ENCODE results near the gene NOP16. TPM values are rescaled to one million over a fixed set of nuclear protein-coding genes. Genes with fewer than 3 reads are reported as not detected.
A peak's percentile ranks its signal among the peaks of the same experiment; 100 is the strongest.

Gene NOP16
- total RNA-seq, 6 donors from 2014 or later: 3.1 to 25.4 (median 12.1) TPM

DNA sequence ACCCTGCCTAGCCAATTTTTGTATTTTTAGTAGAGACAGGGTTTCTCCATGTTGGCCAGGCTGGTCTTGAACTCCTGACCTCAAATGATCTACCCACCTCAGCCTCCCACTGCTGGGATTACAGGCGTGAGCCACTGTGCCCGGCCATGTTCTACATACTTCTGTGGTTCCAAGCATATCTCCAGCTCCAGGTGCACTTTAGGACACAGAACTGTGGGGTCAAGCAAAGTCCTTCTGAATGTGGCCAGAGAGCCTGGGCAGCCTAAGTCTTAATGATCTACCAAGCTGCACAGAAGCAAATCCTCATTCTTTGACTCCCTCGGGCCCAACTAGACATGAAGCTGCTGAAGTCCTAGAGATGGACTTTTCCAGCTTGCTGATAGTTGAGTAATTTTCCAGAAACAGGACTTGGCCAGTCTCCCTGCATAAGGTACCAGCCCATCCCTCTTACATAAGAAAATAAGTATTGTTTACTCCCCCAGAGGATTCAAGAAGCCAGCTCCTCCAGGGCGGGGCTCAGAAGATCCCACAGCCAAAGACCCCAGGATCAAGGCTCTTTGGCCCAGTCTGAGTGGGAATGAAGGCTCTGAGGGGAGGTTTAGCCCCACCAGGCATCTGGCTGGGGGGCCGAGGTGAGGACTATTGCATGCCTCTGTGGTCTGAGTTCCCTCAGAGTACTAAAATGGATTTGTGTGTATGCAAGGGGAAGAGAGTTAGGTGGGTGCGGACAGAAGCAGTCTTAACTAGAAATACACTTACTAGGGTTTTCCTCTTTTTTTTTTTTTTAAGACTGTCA is 19.3 kb upstream of the NOP16 start:
- H3K4me1 ChIP-seq: peaks cover 9 to 17% (median 13%) of the 10 kb centered on the region in 4 donors
- DNase-seq: no peak
- H3K4me3 ChIP-seq: no peak overlapping the region
- TF ChIP-seq POLR2A (IDR thresholded peaks at IDR 0.05) (no peak), EP300 (IDR thresholded peaks at IDR 0.05) (no peak), POLR2AphosphoS5 (IDR thresholded peaks at IDR 0.05) (no peak), CTCF (IDR thresholded peaks at IDR 0.05) (no peak)
- H3K36me3 ChIP-seq: peaks cover 2 to 54% (median 36%) of the 10 kb centered on the region in 4 donors
- no peaks in the 10 kb centered on the region for H3K9me3 ChIP-seq
- no peak overlapping the region for H3K27ac ChIP-seq
- peak in 1 of 2 donors; percentile 75 for ATAC-seq (ENCODE audit: low FRiP score in 2 of 2)
- H3K27me3 ChIP-seq: no peaks in the 10 kb centered on the region
- WGBS, 2 donors: 88 to 93% methylated on average over 6 of the region's 6 CpGs

DNA sequence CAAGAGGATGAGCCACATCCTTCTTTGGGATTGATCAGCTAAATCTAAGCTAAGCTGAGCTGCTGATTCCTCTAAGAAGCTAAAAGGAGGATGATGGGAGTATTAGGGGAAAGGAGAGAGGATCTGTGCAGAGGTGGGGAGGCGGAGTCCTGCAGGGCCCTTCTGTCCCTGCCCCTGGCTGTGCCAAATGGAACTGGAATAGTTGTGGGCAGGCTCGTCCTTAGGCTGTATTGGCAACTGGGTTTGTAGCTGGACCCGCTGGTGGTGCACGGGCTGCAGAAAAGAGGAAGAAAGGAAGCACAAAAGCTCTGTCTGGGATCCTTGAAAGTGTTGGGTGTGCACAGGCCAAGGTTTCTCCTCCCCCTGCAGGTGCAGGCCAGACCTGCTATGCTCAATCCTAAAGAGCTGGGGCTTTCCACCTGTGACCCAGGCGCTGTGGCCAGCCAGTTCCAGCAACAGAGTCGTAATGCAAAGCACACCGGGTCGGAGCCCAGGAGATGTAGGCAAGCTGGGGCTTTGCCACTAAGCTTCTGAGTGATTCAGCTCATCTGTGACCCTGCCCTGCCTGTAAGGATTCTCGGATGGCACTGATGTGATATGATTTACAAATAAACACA is 18.1 kb upstream of the NOP16 start:
- ATAC-seq (ENCODE audit: low FRiP score in 2 of 2): no peak
- no peak overlapping the region for H3K4me3 ChIP-seq
- DNase-seq: no peak
- no peaks in the 10 kb centered on the region for H3K9me3 ChIP-seq
- peaks cover 0 to 10% (median 4%) of the 10 kb centered on the region in 4 donors for H3K4me1 ChIP-seq
- WGBS, 2 donors: 89 to 96% methylated on average over 5 to 9 of the region's 9 CpGs
- no peak overlapping the region for H3K27ac ChIP-seq
- peaks cover 2 to 54% (median 36%) of the 10 kb centered on the region in 4 donors for H3K36me3 ChIP-seq
- no peaks in the 10 kb centered on the region for H3K27me3 ChIP-seq
- TF ChIP-seq EP300 (IDR thresholded peaks at IDR 0.05): no peak
- TF ChIP-seq CTCF (IDR thresholded peaks at IDR 0.05): no peak
- TF ChIP-seq POLR2A (IDR thresholded peaks at IDR 0.05): no peak
- no peak for TF ChIP-seq POLR2AphosphoS5 (IDR thresholded peaks at IDR 0.05)

GRCh38 chr5:176405656-176406435 is 17.4 kb upstream of the NOP16 start:
- Histone ChIP-seq H3K27me3 (no peaks in the 10 kb centered on the region), H3K27ac (no peak overlapping the region), H3K9me3 (no peaks in the 10 kb centered on the region), H3K4me1 (peaks cover 0 to 3% (median under 1%) of the 10 kb centered on the region in 4 donors), H3K4me3 (no peak overlapping the region), H3K36me3 (peaks cover 2 to 54% (median 38%) of the 10 kb centered on the region in 4 donors)
- TF ChIP-seq POLR2AphosphoS5 (IDR thresholded peaks at IDR 0.05) (no peak), CTCF (IDR thresholded peaks at IDR 0.05) (no peak), POLR2A (IDR thresholded peaks at IDR 0.05) (no peak), EP300 (IDR thresholded peaks at IDR 0.05) (no peak)
- DNase-seq: no peak
- WGBS, 2 donors: 86 to 87% methylated on average over 13 to 20 of the region's 20 CpGs
- ATAC-seq (ENCODE audit: low FRiP score in 2 of 2): no peak

- Histone ChIP-seq H3K4me3 (no peak overlapping the region), H3K36me3 (peaks cover 0 to 36% (median 17%) of the 10 kb centered on the region in 4 donors), H3K27ac (no peak overlapping the region), H3K4me1 (peaks cover 0 to 6% (median 0%) of the 10 kb centered on the region in 4 donors), H3K9me3 (no peaks in the 10 kb centered on the region), H3K27me3 (no peaks in the 10 kb centered on the region)
- DNase-seq: no peak
- WGBS, 2 donors: 87 to 92% methylated on average over 22 of the region's 22 CpGs
- TF ChIP-seq POLR2AphosphoS5 (IDR thresholded peaks at IDR 0.05) (no peak), POLR2A (IDR thresholded peaks at IDR 0.05) (no peak), CTCF (IDR thresholded peaks at IDR 0.05) (no peak), EP300 (IDR thresholded peaks at IDR 0.05) (no peak)
- no peak for ATAC-seq (ENCODE audit: low FRiP score in 2 of 2)
These were observed 13.1 kb upstream of the NOP16 start for GRCh38 chr5:176401281-176402205.

All from upper lobe of left lung (tissue), 6 donors.